PC-9 (cell line): ENCODE measurements around the gene IRS1. TPM values are rescaled to one million over a fixed set of nuclear protein-coding genes. Genes with fewer than 3 reads are reported as not detected.

Source experiments
- Bru-seq: library from RNA; stranded (reverse); fragments of 400-500 nt; gene quantifications from one replicate; lab custom pipeline; 2021; lab: Mats Ljungman, UMichigan
- BruChase-seq, 2 experiments: library from RNA; stranded (reverse); fragments of 400-500 nt; gene quantifications; one replicate each; lab custom pipeline; 2021; lab: Mats Ljungman, UMichigan
- BruUV-seq: library from RNA; stranded (reverse); fragments of 400-500 nt; replicated peaks from 2 replicates; lab custom pipeline; 2021; lab: Mats Ljungman, UMichigan
- CTCF ChIA-PET: fragments of 300-600 bp; sonication (Branson Sonifier 250); formaldehyde crosslinking; loops from one replicate; lab custom pipeline; 2022; ENCODE audit warnings: antibody characterized with exemption; lab: Charles Lee
- POLR2A ChIA-PET: fragments of 300-600 bp; sonication (Branson Sonifier 250); formaldehyde crosslinking; loops from one replicate; lab custom pipeline; 2022; ENCODE audit warnings: antibody characterized with exemption; ENCODE audit not compliant: unreplicated experiment; lab: Charles Lee
- DNase-seq, 2 experiments: peaks; one replicate each; pipeline versions ENCODE4 v3.0.0 to v3.0.0-alpha.2; 2015 to 2022; ENCODE audit warnings: mixed read lengths in 1 of 2
- H2AFZ ChIP-seq: fragments of 200-600 bp; sonication (generic); 2 replicates; pipeline ENCODE4 v1.8.1; 2017; ENCODE audit warnings: antibody characterized with exemption
- H3F3A ChIP-seq: fragments of 200-600 bp; sonication (generic); 2 replicates; pipeline ENCODE4 v1.8.1; 2017; ENCODE audit warnings: antibody characterized with exemption, mild to moderate bottlenecking, low read depth; ENCODE audit not compliant: insufficient read depth
- H3K27ac ChIP-seq: fragments of 200-600 bp; sonication (generic); 2 replicates; pipeline ENCODE4 v1.6.1; 2016; ENCODE audit warnings: mixed run types
- H3K27me3 ChIP-seq: fragments of 200-600 bp; sonication (generic); 2 replicates; pipeline ENCODE4 v1.6.1; 2016; ENCODE audit warnings: low read depth, mixed run types; ENCODE audit not compliant: insufficient read depth
- H3K36me3 ChIP-seq: fragments of 200-600 bp; sonication (generic); 2 replicates; pipeline ENCODE4 v1.6.1; 2016; ENCODE audit warnings: low read depth, mixed run types
- H3K4me1 ChIP-seq: fragments of 200-600 bp; sonication (generic); replicated peaks from 2 replicates; pipeline ENCODE4 v1.6.1; 2016; ENCODE audit warnings: mixed run types; ENCODE audit not compliant: insufficient read depth
- H3K4me2 ChIP-seq: fragments of 200-600 bp; sonication (generic); 2 replicates; pipeline ENCODE4 v1.6.1; 2017; ENCODE audit warnings: mixed run types
- H3K4me3 ChIP-seq: fragments of 200-600 bp; sonication (generic); 2 replicates; pipeline ENCODE4 v1.6.1; 2016; ENCODE audit warnings: mixed run types
- H3K79me2 ChIP-seq: fragments of 200-600 bp; sonication (generic); 2 replicates; pipeline ENCODE4 v1.6.1; 2017; ENCODE audit warnings: low read depth, mixed run types
- H3K9me2 ChIP-seq: fragments of 200-600 bp; sonication (generic); 2 replicates; pipeline ENCODE4 v1.8.1; 2017; ENCODE audit warnings: mild to moderate bottlenecking; ENCODE audit not compliant: insufficient read depth
- H3K9me3 ChIP-seq: fragments of 200-600 bp; sonication (generic); 2 replicates; pipeline ENCODE4 v1.8.1; 2016; ENCODE audit warnings: low read depth; ENCODE audit not compliant: insufficient read depth
- H4K20me1 ChIP-seq: fragments of 200-600 bp; sonication (generic); 2 replicates; pipeline ENCODE4 v1.8.1; 2017; ENCODE audit not compliant: insufficient read depth
- CTCF ChIP-seq: fragments of 200-600 bp; sonication (generic); conservative IDR thresholded peaks from 2 replicates; pipeline ENCODE4 v1.6.1; 2017; ENCODE audit warnings: mixed run types, antibody characterized with exemption, mild to moderate bottlenecking, moderate library complexity
- EZH2 ChIP-seq: fragments of 200-600 bp; sonication (generic); IDR thresholded peaks from 2 replicates; pipeline ENCODE4 v1.8.0; 2017; ENCODE audit warnings: antibody characterized with exemption, low read depth
- intact Hi-C: fragments of 100-400 bp; cut with micrococcal nuclease; formaldehyde crosslinking; loops from one replicate; pipeline ENCODE4 v1.10.0; 2022; ENCODE audit not compliant: unreplicated experiment
- long read RNA-seq: library from polyadenylated mRNA; stranded (forward); transcript quantifications from one replicate; pipeline ENCODE4 v2.0.0, GENCODE V29; 2022
- total RNA-seq: library from RNA; stranded (reverse); gene quantifications from 2 replicates; pipeline ENCODE4 v1.2.3, GENCODE V29; 2021

The IRS1 gene
- total RNA-seq (26.2 and 28.6 TPM in 2 replicates), Bru-seq, nascent RNA (percentile 92 among the genes with signal in this experiment), BruChase-seq, experiment 1, labeled RNA remaining after a 2-hour chase (percentile 90 among the genes with signal in this experiment), BruChase-seq, experiment 2, labeled RNA remaining after a 6-hour chase (percentile 86 among the genes with signal in this experiment)
- long read RNA-seq, full-length matches to known transcripts, result 34 of 43 reads
- long read RNA-seq, partial matches to known transcripts, result 0 of 43 reads
- long read RNA-seq, other reads (novel, unspliced or antisense), result 9 of 43 reads

GRCh38 chr2:226799211-226799975 lies at the start of gene IRS1:
IRS1 (minus strand) TSS chr2:226799820; CDS start chr2:226798738, 1,082 bp downstream.
- no TSS peak for BruUV-seq
- Histone ChIP-seq H3K79me2 (peaks cover 51% of the 10 kb centered on the region), H3K4me2 (peak within 1 kb of the TSS; percentile 89), H2AFZ (peak within 1 kb of the TSS; percentile 90), H3K27ac (peak within 1 kb of the TSS; percentile 61), H3K36me3 (0 out of 2 replicates have a peak, but pooled peaks cover 11% of the 10 kb centered on the region), H3K9me3 (no peaks in the 10 kb centered on the region), H3K27me3 (no peaks in the 10 kb centered on the region), H4K20me1 (peaks cover 4% of the 10 kb centered on the region; the same call in 1 of the 2 replicates), H3F3A (peaks cover 8% of the 10 kb centered on the region; the same call in 1 of the 2 replicates), H3K4me1 (peaks cover 45% of the 10 kb centered on the region), H3K9me2 (no peaks in the 10 kb centered on the region), H3K4me3 (peak within 1 kb of the TSS; percentile 95)
- intact Hi-C loops, result loop anchor here (1.0 to 10.0 kb wide), 7 partner anchors 65 to 905 kb away; no protein-coding TSS in a partner anchor
- DNase-seq, result peak; percentile 57 to 76
- TF ChIP-seq CTCF (no peak), EZH2 (no peak)
- ChIA-PET CTCF (interaction anchor here (1.0 to 1.1 kb wide), 2 partner anchors 315 to 372 kb away, joined by 5 to 9 read pairs; no protein-coding TSS in a partner anchor), POLR2A (interaction anchor here (0.6 to 0.7 kb wide), 4 partner anchors 361 to 662 kb away, joined by 3 to 7 read pairs (median 4); no protein-coding TSS in a partner anchor)

GRCh38 chr2:226849349-226849748 lies 49.7 kb upstream of the IRS1 start:
- ChIA-PET CTCF (no interaction called here), POLR2A (no interaction called here)
- intact Hi-C loops, result no loop called here
- TF ChIP-seq CTCF (no peak), EZH2 (no peak)
- H4K20me1 ChIP-seq, result no peaks in the 10 kb centered on the region
- no peaks in the 10 kb centered on the region for H3K27me3 ChIP-seq
- DNase-seq, result no peak
- no peak overlapping the region for H3K4me2 ChIP-seq
- no peaks in the 10 kb centered on the region for H3K4me1 ChIP-seq
- no TSS peak for BruUV-seq
- no peaks in the 10 kb centered on the region for H3K79me2 ChIP-seq
- no peaks in the 10 kb centered on the region for H3F3A ChIP-seq
- no peak overlapping the region for H3K4me3 ChIP-seq
- H3K9me3 ChIP-seq, result no peaks in the 10 kb centered on the region
- no peak overlapping the region for H3K27ac ChIP-seq
- H3K9me2 ChIP-seq, result no peaks in the 10 kb centered on the region
- no peak overlapping the region for H2AFZ ChIP-seq
- H3K36me3 ChIP-seq, result no peaks in the 10 kb centered on the region

GRCh38 chr2:226847511-226847910 lies 47.9 kb upstream of the IRS1 start:
- Histone ChIP-seq H2AFZ (no peak overlapping the region), H3K27ac (no peak overlapping the region), H3K27me3 (no peaks in the 10 kb centered on the region), H3K9me3 (no peaks in the 10 kb centered on the region), H3K36me3 (no peaks in the 10 kb centered on the region), H3K4me3 (no peak overlapping the region), H3K4me2 (no peak overlapping the region), H3K4me1 (no peaks in the 10 kb centered on the region), H4K20me1 (no peaks in the 10 kb centered on the region), H3F3A (no peaks in the 10 kb centered on the region), H3K79me2 (0 out of 2 replicates have a peak, but pooled peaks cover 5% of the 10 kb centered on the region), H3K9me2 (no peaks in the 10 kb centered on the region)
- BruUV-seq, result no TSS peak
- intact Hi-C loops, result no loop called here
- TF ChIP-seq CTCF (no peak), EZH2 (no peak)
- ChIA-PET POLR2A (no interaction called here), CTCF (no interaction called here)
- DNase-seq, result no peak
